Neuron (in vitro differentiated cells): ENCODE data around the gene PLEKHA8.
"Not testable (repeated sequence)": the region's sequence is repeated elsewhere in the genome, so short reads cannot be mapped to it uniquely, and the experiment has no call there.

Experiments
- H2AFZ ChIP-seq: one replicate; pipeline ENCODE4 v1.6.1; 2013; ENCODE audit warnings: low read depth, mild to moderate bottlenecking, inconsistent platforms, low read length, moderate library complexity
- H3K27me3 ChIP-seq: one replicate; pipeline ENCODE4 v1.6.1; 2013; ENCODE audit warnings: low read length; ENCODE audit not compliant: insufficient read depth
- H3K36me3 ChIP-seq: one replicate; pipeline ENCODE4 v1.6.1; 2013; ENCODE audit warnings: low read length; ENCODE audit not compliant: insufficient read depth
- H3K4me1 ChIP-seq: one replicate; pipeline ENCODE4 v1.6.1; 2013; ENCODE audit warnings: low read length; ENCODE audit not compliant: insufficient read depth
- H3K4me3 ChIP-seq: 2 replicates; pipeline ENCODE4 v1.5.1; 2013; ENCODE audit warnings: mild to moderate bottlenecking, low read length, moderate library complexity
- H3K9me3 ChIP-seq: one replicate; pipeline ENCODE4 v1.6.1; 2013; ENCODE audit warnings: low read length

Gene PLEKHA8

DNA sequence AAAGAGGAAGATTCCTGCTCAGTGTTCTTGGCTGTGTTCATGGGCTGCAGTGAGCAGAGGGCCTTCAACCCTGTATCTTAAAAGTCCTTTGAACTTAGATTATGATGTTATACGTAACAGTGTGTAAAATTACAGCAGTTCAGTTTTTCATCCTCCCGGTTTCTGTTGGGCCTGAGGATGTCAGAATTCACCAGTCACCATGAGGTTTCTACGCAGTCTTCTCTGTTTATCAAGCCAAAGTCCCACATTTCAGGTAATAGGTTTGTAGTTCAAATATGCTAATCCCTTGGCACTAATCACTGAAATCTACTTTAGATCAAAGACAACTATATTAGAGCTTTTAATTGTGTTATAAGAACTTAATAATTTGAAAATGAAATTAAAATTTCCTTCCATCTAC, 24.9 kb downstream of the PLEKHA8 start:
- Histone ChIP-seq H2AFZ (no peak overlapping the region), H3K36me3 (peaks cover 68% of the 10 kb centered on the region), H3K4me1 (no peaks in the 10 kb centered on the region), H3K27me3 (no peaks in the 10 kb centered on the region), H3K4me3 (no peak overlapping the region), H3K9me3 (peaks cover 3% of the 10 kb centered on the region)

DNA sequence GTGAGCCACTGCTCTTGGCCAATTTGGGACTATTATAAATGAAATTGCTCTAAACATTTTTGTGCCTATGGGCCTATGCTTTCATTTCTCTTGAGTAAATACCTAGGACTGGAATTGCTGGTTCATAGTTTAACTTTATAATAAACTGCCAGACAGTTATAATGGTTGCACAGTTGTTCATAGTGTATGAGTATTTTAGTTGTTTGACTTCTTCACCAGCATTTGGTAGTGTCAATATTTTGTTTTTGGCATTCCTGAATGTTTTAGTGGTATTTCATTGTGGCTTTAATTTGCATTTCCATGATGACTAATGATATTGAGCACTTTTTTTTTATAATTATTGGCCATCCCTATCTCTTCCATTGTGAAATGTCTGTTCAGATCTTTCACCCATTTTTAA, 29.5 kb downstream of the PLEKHA8 start:
- Histone ChIP-seq H2AFZ (no peak overlapping the region), H3K9me3 (peaks cover 6% of the 10 kb centered on the region), H3K4me3 (no peak overlapping the region), H3K27me3 (no peaks in the 10 kb centered on the region), H3K36me3 (peaks cover 70% of the 10 kb centered on the region), H3K4me1 (no peaks in the 10 kb centered on the region)

DNA sequence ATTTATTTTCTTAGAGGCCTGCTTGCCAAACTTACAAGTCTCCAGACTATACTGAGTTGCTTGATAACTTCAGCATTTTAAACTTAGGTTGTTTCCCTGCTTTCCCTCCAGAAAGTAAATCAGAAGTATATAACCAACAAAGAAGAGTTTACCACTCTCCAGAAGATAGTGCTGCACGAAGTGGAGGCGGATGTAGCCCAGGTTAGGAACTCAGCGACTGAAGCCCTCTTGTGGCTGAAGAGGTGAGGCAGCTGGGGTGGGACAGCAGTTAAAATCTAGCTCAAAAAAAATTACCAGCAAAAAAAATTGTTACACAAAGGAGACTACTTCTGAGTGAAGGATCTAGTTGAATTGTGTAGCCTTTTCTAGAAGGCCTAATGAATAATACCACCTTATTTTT, 33.6 kb downstream of the PLEKHA8 start:
- not testable (repeated sequence) for H3K4me3 ChIP-seq, H3K9me3 ChIP-seq, H3K4me1 ChIP-seq, H2AFZ ChIP-seq, H3K27me3 ChIP-seq
- peaks cover 76% of the 10 kb centered on the region for H3K36me3 ChIP-seq

DNA sequence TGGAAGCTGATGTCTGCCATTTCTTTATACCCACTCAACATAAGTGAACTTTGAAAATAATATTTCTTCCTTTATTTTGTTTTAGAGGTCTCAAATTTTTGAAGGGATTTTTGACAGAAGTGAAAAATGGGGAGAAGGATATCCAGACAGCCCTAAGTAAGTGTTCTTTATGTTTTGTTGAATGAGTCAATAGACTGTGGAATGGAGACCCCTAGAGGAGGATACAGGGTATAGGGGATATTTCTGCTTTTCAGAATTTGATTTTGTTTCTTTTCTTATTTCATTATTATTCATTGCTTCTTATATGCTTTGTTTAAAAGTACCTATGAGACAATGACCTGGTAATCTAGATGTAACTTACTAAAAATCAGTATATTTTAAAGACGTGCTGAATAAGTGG, 34.4 kb downstream of the PLEKHA8 start:
- no peaks in the 10 kb centered on the region for H3K4me1 ChIP-seq
- H3K4me3 ChIP-seq, result no peak overlapping the region
- H3K9me3 ChIP-seq, result peaks cover 3% of the 10 kb centered on the region
- no peak overlapping the region for H2AFZ ChIP-seq
- peaks cover 80% of the 10 kb centered on the region for H3K36me3 ChIP-seq
- H3K27me3 ChIP-seq, result no peaks in the 10 kb centered on the region

DNA sequence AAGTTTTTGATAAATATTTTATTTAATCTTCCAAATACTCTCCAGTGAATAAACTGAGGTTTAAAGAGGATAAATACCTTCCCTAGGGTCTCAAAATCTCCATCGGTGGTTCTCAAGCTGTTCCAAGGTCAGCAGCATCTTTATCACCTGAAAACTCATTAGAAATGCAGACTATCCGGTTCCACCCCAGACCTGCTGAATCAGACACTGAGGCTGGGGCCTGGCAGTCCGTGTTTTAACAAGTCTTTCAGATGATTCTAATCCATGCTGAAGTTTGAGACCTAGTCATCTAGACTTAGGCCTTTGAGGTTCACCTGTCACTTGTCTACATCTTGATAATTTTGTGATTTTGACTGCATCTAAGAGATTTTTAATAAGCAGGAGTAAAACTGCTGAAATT, 37.5 kb downstream of the PLEKHA8 start:
- Histone ChIP-seq H3K36me3 (peaks cover 77% of the 10 kb centered on the region), H3K4me1 (no peaks in the 10 kb centered on the region), H3K27me3 (no peaks in the 10 kb centered on the region), H2AFZ (no peak overlapping the region), H3K4me3 (no peak overlapping the region), H3K9me3 (no peaks in the 10 kb centered on the region)

DNA sequence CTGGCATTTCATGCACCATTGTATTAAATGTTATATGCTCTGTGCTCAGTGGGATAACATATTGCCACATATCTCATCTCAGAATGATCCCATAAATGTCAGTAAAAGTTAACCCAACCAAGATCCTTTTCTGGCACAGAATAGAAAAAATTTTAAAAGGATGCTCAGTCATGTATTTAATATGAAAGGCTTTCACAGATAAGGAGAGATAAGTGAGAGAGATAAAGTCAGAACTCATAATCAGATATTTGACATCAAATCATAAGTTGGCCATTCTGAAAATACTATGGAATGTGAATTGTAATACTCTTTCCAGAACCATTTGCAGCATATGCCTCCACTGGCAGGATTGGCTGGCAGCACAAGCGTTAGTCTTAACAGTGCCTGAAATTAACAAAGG, 38.5 kb downstream of the PLEKHA8 start:
- Histone ChIP-seq H3K9me3 (no peaks in the 10 kb centered on the region), H3K4me3 (no peak overlapping the region), H3K36me3 (peaks cover 79% of the 10 kb centered on the region)

DNA sequence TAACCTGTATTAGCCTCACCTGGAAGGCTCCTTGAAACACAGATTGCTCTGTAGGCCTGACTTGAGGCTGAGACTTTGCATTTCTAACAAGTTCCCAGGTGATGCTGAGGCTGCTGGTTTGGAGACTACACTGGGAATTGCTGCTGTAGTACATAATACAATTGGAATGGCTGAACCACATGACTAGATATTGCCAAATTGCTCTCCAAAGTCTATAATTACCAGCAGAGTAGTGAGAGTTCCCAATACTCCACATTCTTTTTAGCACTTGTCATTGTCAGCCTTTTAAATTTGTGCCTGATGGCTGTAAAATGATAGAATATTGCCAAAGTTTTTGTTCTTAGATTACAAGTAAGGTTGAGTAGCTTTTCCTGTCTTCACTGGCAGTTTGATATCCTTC, 39.9 kb downstream of the PLEKHA8 start:
- Histone ChIP-seq H3K4me1 (no peaks in the 10 kb centered on the region), H3K36me3 (peaks cover 71% of the 10 kb centered on the region), H3K27me3 (no peaks in the 10 kb centered on the region), H2AFZ (no peak overlapping the region), H3K4me3 (no peak overlapping the region), H3K9me3 (no peaks in the 10 kb centered on the region)

More for the DNA sequence above, 38.5 kb downstream of the PLEKHA8 start:
- Histone ChIP-seq H3K4me1 (no peaks in the 10 kb centered on the region), H3K27me3 (no peaks in the 10 kb centered on the region), H2AFZ (no peak overlapping the region)

DNA sequence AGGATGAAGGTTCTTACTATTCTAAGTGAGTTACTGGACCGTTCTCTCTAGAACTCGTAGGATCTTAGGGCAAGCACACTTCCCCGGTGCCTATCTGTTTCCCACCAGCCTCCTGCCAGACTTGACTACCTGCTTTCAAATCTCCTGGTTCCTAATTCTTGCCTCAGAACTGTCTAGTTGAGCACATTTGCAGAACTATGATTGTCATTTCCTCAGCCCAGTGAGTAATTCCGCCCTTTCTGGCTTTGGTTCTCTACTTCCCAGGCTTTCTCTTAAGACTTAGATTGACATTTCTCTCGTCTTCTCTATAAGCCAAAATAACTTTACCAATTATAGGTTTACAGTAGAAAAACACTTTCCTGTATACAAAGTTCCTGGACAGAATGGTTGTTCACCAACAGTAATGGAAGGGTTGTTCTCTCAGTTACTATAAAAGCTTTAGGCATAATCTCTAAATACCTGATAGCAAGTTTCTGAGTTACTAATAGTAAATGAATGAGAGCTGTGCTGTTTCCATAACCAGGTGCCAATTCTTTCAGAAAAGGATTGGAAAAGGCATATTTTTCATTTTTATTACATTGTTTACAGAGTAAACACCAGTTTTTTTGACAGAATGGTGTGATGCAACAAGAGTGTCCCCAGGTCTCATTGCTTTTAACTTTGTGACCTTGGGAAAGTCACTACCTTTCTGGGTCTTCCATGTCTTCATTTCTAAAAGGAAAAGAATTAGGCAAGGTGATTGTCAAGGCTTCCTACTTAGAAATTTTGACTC, 41.1 kb downstream of the PLEKHA8 start:
- H3K4me1 ChIP-seq, result no peaks in the 10 kb centered on the region
- no peak overlapping the region for H2AFZ ChIP-seq
- no peaks in the 10 kb centered on the region for H3K9me3 ChIP-seq
- H3K36me3 ChIP-seq, result peaks cover 62% of the 10 kb centered on the region
- H3K27me3 ChIP-seq, result no peaks in the 10 kb centered on the region
- H3K4me3 ChIP-seq, result no peak overlapping the region

DNA sequence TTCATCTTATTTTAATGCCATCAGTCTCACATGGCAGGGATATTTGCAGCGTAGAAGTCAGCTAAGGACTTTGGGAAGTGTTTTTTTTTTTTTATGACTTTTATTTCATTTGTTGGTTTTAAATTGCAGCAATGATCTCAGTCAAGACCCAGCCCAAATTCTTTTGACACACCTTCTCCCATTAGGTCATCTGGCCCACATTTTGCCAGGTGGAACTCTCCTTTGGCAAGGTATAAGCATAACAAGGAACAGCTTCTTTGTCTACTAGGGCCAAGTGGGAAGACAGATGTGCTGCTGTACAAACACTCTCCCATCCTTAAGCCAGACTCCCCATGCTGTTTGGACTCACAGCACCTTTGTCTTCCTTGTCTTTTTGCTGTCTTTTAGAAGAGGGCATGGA, 41.8 kb downstream of the PLEKHA8 start:
- Histone ChIP-seq H3K36me3 (peaks cover 56% of the 10 kb centered on the region), H3K9me3 (no peaks in the 10 kb centered on the region), H3K4me1 (no peaks in the 10 kb centered on the region), H3K27me3 (no peaks in the 10 kb centered on the region), H2AFZ (no peak overlapping the region), H3K4me3 (no peak overlapping the region)

DNA sequence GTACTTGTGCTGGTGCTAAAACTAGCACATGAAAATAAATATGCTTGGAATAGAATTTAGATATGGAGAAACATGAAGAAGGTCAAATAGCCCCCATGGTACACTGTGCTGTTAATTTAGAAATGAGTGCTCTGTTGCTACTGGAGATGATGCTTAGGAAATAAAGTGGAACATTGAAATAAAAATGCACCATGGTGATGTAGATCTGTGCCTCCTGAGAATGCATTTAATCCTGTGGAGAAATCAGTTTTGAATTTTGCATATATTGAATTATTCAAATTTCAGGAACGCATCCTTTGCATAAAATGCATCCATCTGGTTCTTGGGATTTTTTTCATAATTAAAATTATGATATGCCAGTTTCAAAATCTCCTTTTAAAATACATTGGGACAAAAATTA, 44.5 kb downstream of the PLEKHA8 start:
- Histone ChIP-seq H2AFZ (no peak overlapping the region), H3K27me3 (no peaks in the 10 kb centered on the region), H3K4me3 (no peak overlapping the region)

DNA sequence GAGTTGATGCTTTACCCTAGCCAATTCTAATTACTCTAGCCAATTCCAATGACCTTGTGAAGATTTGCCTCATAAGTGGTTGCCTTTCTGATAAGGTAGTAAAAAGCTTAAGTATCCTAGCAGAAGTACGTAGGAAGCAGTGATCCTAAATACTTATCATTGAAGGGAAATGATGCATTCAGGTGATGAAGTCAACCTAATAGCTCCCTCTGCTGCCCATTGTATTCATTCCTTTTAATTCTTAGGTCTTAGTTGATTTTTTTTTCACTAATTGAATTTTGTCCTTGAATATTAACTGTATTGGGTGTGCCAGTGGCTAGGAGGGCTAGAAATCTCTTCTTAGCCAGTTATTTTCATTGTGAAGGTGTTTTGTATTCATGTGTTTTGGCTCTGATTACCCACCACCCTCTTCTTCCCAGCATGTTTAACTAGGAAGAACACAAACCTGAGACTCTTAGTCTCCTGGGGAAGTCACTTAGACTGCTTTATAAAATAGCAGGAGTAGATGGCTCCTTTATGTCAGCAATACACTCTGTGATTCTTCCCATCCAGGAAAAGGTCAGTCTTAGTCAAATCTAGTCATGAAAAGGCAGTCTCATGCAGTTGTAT, 46.3 kb downstream of the PLEKHA8 start:
- H3K36me3 ChIP-seq, result peaks cover 49% of the 10 kb centered on the region

More for the DNA sequence above, 44.5 kb downstream of the PLEKHA8 start:
- Histone ChIP-seq H3K9me3 (no peaks in the 10 kb centered on the region), H3K4me1 (no peaks in the 10 kb centered on the region), H3K36me3 (peaks cover 46% of the 10 kb centered on the region)

DNA sequence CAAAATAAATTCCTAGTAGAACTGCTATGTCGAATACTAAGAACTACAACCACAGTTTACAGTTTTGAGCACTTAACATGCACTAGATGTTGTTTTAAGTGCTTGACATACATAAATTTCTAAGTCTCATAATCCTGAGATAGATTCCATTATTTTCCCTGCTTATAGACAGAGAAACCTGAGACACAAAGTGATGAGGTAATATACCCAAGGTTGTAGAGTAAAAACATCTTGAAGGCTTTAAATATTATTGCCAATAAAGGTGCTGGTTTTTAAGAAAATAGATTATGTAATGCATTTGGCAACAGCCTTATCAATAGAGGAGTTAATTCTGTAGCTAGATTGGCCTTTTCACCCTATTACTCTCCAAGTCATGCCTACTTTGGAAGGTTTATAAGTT, 48.2 kb downstream of the PLEKHA8 start:
- no peak overlapping the region for H3K4me3 ChIP-seq
- peaks cover 50% of the 10 kb centered on the region for H3K36me3 ChIP-seq
- H3K27me3 ChIP-seq, result no peaks in the 10 kb centered on the region
- H3K4me1 ChIP-seq, result no peaks in the 10 kb centered on the region
- H3K9me3 ChIP-seq, result no peaks in the 10 kb centered on the region
- H2AFZ ChIP-seq, result no peak overlapping the region

More for the DNA sequence above, 46.3 kb downstream of the PLEKHA8 start:
- Histone ChIP-seq H3K9me3 (no peaks in the 10 kb centered on the region), H3K27me3 (no peaks in the 10 kb centered on the region), H3K4me3 (no peak overlapping the region), H3K4me1 (no peaks in the 10 kb centered on the region), H2AFZ (no peak overlapping the region)

DNA sequence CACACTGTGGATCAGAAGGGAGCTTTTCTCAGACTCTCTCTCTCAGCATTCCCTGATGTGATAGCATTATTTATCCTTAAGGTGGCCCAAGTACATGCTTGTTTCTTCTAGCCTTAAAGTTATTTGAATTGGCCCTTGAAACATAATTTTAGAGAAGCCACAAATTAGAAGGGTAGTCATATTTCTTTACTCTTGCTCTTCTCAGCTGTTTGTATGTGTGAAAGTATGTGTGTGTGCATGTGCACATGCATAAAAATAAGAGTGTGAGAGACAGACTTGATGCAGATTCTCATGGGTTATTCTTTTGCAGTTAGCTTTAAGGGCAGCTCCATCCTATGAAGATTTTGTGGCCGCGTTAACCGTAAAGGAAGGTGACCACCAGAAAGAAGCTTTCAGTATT, 50.1 kb downstream of the PLEKHA8 start:
- H3K9me3 ChIP-seq, result no peaks in the 10 kb centered on the region
- H2AFZ ChIP-seq, result no peak overlapping the region
- peaks cover 49% of the 10 kb centered on the region for H3K36me3 ChIP-seq
- no peak overlapping the region for H3K4me3 ChIP-seq
- H3K27me3 ChIP-seq, result no peaks in the 10 kb centered on the region
- H3K4me1 ChIP-seq, result no peaks in the 10 kb centered on the region

DNA sequence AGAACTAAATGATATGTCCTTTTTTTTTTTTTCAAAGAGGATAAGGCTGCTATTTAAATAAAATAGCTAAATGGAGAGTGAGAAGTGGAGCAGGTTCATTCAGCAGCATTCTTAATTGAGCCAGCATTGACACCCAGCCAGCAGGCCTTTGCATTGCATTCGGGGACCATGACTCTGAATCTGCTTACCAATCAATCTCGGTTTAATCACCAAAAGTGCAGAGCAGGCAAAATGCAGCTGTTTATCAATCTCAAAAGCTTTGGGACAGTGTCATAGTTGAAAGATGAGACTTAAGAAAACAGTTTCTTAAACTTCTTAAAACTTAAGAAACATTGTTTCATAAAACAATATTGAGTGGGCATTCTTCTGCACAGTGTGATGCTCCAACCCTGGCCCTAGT, 51.7 kb downstream of the PLEKHA8 start:
- H3K27me3 ChIP-seq, result no peaks in the 10 kb centered on the region
- peaks cover 50% of the 10 kb centered on the region for H3K36me3 ChIP-seq
- H3K4me3 ChIP-seq, result no peak overlapping the region
- no peaks in the 10 kb centered on the region for H3K4me1 ChIP-seq
- no peaks in the 10 kb centered on the region for H3K9me3 ChIP-seq
- no peak overlapping the region for H2AFZ ChIP-seq
